Stimulated activated naive CD8-positive, alpha-beta T cell treated with anti-CD3 and anti-CD28 coated beads, Interleukin-15, Interleukin-2, amounts not matched to agents 100 ng/mL and 50 ng/mL, for 24 hours (primary cell): Measurements from ENCODE around the gene ZNF383.
"Not testable (repeated sequence)": the region's sequence is repeated elsewhere in the genome, so short reads cannot be mapped to it uniquely, and the experiment has no call there.

Experiments
- H3K27ac Mint-ChIP-seq: one replicate; pipeline ENCODE4 v1.8.0; 2021; ENCODE audit warnings: mild to moderate bottlenecking, mixed read lengths
- H3K27me3 Mint-ChIP-seq: one replicate; pipeline ENCODE4 v1.8.0; 2021; ENCODE audit warnings: mixed read lengths
- H3K36me3 Mint-ChIP-seq: one replicate; pipeline ENCODE4 v1.8.0; 2021; ENCODE audit warnings: low read depth, mixed read lengths
- H3K4me1 Mint-ChIP-seq: one replicate; pipeline ENCODE4 v1.8.0; 2021; ENCODE audit warnings: low read depth, mixed read lengths
- H3K4me3 Mint-ChIP-seq: one replicate; pipeline ENCODE4 v1.8.0; 2021; ENCODE audit warnings: mild to moderate bottlenecking, mixed read lengths
- H3K9me3 Mint-ChIP-seq: one replicate; pipeline ENCODE4 v1.8.0; 2021; ENCODE audit warnings: mixed read lengths

The ZNF383 gene

GRCh38 chr19:37263028-37263427, 45.0 kb downstream of the ZNF383 start:
- peaks cover 16% of the 10 kb centered on the region for H3K36me3 Mint-ChIP-seq
- H3K27ac Mint-ChIP-seq, H3K27me3 Mint-ChIP-seq, H3K4me3 Mint-ChIP-seq, H3K4me1 Mint-ChIP-seq: not testable (repeated sequence)
- peaks cover 24% of the 10 kb centered on the region for H3K9me3 Mint-ChIP-seq

GRCh38 chr19:37267005-37267404, 49.0 kb downstream of the ZNF383 start:
- not testable (repeated sequence) for H3K27me3 Mint-ChIP-seq, H3K4me3 Mint-ChIP-seq, H3K4me1 Mint-ChIP-seq, H3K27ac Mint-ChIP-seq, H3K36me3 Mint-ChIP-seq
- peaks cover 13% of the 10 kb centered on the region for H3K9me3 Mint-ChIP-seq

- not testable (repeated sequence) for H3K9me3 Mint-ChIP-seq, H3K4me3 Mint-ChIP-seq, H3K36me3 Mint-ChIP-seq, H3K27me3 Mint-ChIP-seq, H3K27ac Mint-ChIP-seq, H3K4me1 Mint-ChIP-seq
Observed at GRCh38 chr19:37267755-37268154, 49.7 kb downstream of the ZNF383 start.

GRCh38 chr19:37280656-37281055, 62.6 kb downstream of the ZNF383 start:
- not testable (repeated sequence) for H3K27ac Mint-ChIP-seq, H3K9me3 Mint-ChIP-seq, H3K27me3 Mint-ChIP-seq, H3K4me3 Mint-ChIP-seq, H3K4me1 Mint-ChIP-seq, H3K36me3 Mint-ChIP-seq

- H3K4me1 Mint-ChIP-seq, result not testable (repeated sequence)
Observed at GRCh38 chr19:37284020-37284419, 66.0 kb downstream of the ZNF383 start.

GRCh38 chr19:37289229-37289628, 71.2 kb downstream of the ZNF383 start:
- not testable (repeated sequence) for H3K4me1 Mint-ChIP-seq

More at GRCh38 chr19:37284020-37284419, 66.0 kb downstream of the ZNF383 start:
- H3K36me3 Mint-ChIP-seq, H3K9me3 Mint-ChIP-seq, H3K27ac Mint-ChIP-seq, H3K4me3 Mint-ChIP-seq, H3K27me3 Mint-ChIP-seq: not testable (repeated sequence)

GRCh38 chr19:37292998-37293939, 75.3 kb downstream of the ZNF383 start:
- H3K4me3 Mint-ChIP-seq, H3K27ac Mint-ChIP-seq, H3K27me3 Mint-ChIP-seq, H3K36me3 Mint-ChIP-seq, H3K9me3 Mint-ChIP-seq, H3K4me1 Mint-ChIP-seq: not testable (repeated sequence)

More at GRCh38 chr19:37289229-37289628, 71.2 kb downstream of the ZNF383 start:
- not testable (repeated sequence) for H3K27ac Mint-ChIP-seq, H3K36me3 Mint-ChIP-seq, H3K4me3 Mint-ChIP-seq, H3K27me3 Mint-ChIP-seq, H3K9me3 Mint-ChIP-seq

- not testable (repeated sequence) for H3K4me1 Mint-ChIP-seq, H3K27me3 Mint-ChIP-seq, H3K36me3 Mint-ChIP-seq, H3K9me3 Mint-ChIP-seq, H3K27ac Mint-ChIP-seq, H3K4me3 Mint-ChIP-seq
Observed at GRCh38 chr19:37294246-37294645, 76.2 kb downstream of the ZNF383 start.
